Endothelial cell of umbilical vein (primary cell): ENCODE data around the gene POU2AF1. TPM values are rescaled to one million over a fixed set of nuclear protein-coding genes. Genes with fewer than 3 reads are reported as not detected.

Experiments used
- BruUV-seq: library from RNA; stranded (reverse); fragments of 400-500 nt; replicated peaks from 2 replicates; lab custom pipeline; 2021; lab: Mats Ljungman, UMichigan
- CTCF ChIA-PET: fragments of 300-600, 350-600 bp; sonication (Branson Sonifier 250); formaldehyde crosslinking; loops from one replicate; lab custom pipeline; 2021; ENCODE audit warnings: antibody characterized with exemption, inconsistent platforms; lab: Charles Lee
- POLR2A ChIA-PET: fragments of 300-600, 350-600 bp; sonication (Branson Sonifier 250); formaldehyde crosslinking; loops from one replicate; lab custom pipeline; 2021; ENCODE audit warnings: antibody characterized with exemption, inconsistent platforms; lab: Charles Lee
- DNase-seq: peaks from one replicate; pipeline ENCODE4 v3.0.0-alpha.2; 2011; ENCODE audit warnings: low read depth, low spot score
- FAIRE-seq: peaks from 2 replicates; lab custom pipeline; 2011; peaks lifted over from hg19 to GRCh38; lab: Jason Lieb, UNC
- H2AFZ ChIP-seq: 2 replicates; pipeline ENCODE4 v1.6.0; 2012; ENCODE audit warnings: low read depth, low read length, control low read depth, inconsistent platforms
- H3K27ac ChIP-seq: 2 replicates; pipeline ENCODE4 v1.5.1; 2011; ENCODE audit warnings: low read depth, mild to moderate bottlenecking, control low read depth, low read length, moderate library complexity; ENCODE audit not compliant: insufficient read depth
- H3K27me3 ChIP-seq, 2 experiments: 2 replicates each; pipeline versions ENCODE4 v1.6.0 to v1.6.1; 2011; ENCODE audit warnings: low read length in 2 of 2, mixed read lengths in 1 of 2; ENCODE audit not compliant: control insufficient read depth in 2 of 2, insufficient read depth in 2 of 2
- H3K36me3 ChIP-seq, 2 experiments: 2 replicates in 1 of 2; 3 replicates in 1 of 2; pipeline ENCODE4 v1.5.1; 2011; ENCODE audit warnings: low read length in 2 of 2, mild to moderate bottlenecking in 1 of 2, moderate library complexity in 1 of 2; ENCODE audit not compliant: control insufficient read depth in 2 of 2, insufficient read depth in 2 of 2; ENCODE audit errors: extremely low read depth in 1 of 2
- H3K4me1 ChIP-seq: 3 replicates; pipeline ENCODE4 v1.5.1; 2011; ENCODE audit warnings: mild to moderate bottlenecking, low read length; ENCODE audit not compliant: control insufficient read depth, insufficient read depth; ENCODE audit errors: extremely low read depth
- H3K4me2 ChIP-seq: 2 replicates; pipeline ENCODE4 v1.6.1; 2011; ENCODE audit warnings: low read length, control low read depth, mixed read lengths; ENCODE audit not compliant: insufficient read depth
- H3K4me3 ChIP-seq, 3 experiments: fragments of 200-600 bp in 1 of 3; sonication (generic), shearing (Covaris generic) in 1 of 3; replicated peaks in 1 of 3; 2 replicates each; pipeline ENCODE4 v1.5.1; 2011 to 2016; ENCODE audit warnings: control low read depth in 3 of 3, low read length in 3 of 3, mild to moderate bottlenecking in 2 of 3, inconsistent platforms in 1 of 3, low read depth in 1 of 3, moderate library complexity in 1 of 3; ENCODE audit not compliant: insufficient read depth in 1 of 3
- H3K79me2 ChIP-seq: 2 replicates; pipeline ENCODE4 v1.6.0; 2012; ENCODE audit warnings: low read length, inconsistent platforms; ENCODE audit not compliant: control insufficient read depth, insufficient read depth
- H3K9ac ChIP-seq: replicated peaks from 2 replicates; pipeline ENCODE3; 2011; ENCODE audit warnings: low read length, control low read depth; ENCODE audit not compliant: insufficient read depth; ENCODE audit errors: extremely low read depth
- H3K9me1 ChIP-seq: replicated peaks from 3 replicates; pipeline ENCODE4 v1.6.0; 2011; ENCODE audit warnings: mild to moderate bottlenecking, low read length; ENCODE audit not compliant: control insufficient read depth, insufficient read depth; ENCODE audit errors: extremely low read depth
- H3K9me3 ChIP-seq: replicated peaks from 2 replicates; pipeline ENCODE4 v1.5.1; 2012; ENCODE audit warnings: low read length, inconsistent platforms; ENCODE audit not compliant: control insufficient read depth, insufficient read depth
- H4K20me1 ChIP-seq: replicated peaks from 2 replicates; pipeline ENCODE3; 2011; ENCODE audit warnings: mild to moderate bottlenecking, low read length; ENCODE audit not compliant: control insufficient read depth, insufficient read depth; ENCODE audit errors: extremely low read depth
- CTCF ChIP-seq, 2 donors: IDR thresholded peaks; 1 replicate in 1 of 2; 2 replicates in 1 of 2; pipeline ENCODE4 v1.5.1; 2011; ENCODE audit warnings: low read length in 2 of 2, mild to moderate bottlenecking in 2 of 2, moderate library complexity in 2 of 2, control low read depth in 1 of 2, inconsistent platforms in 1 of 2, low read depth in 1 of 2; ENCODE audit not compliant: insufficient read depth in 1 of 2; ENCODE audit errors: extremely low read depth in 1 of 2
- GATA2 ChIP-seq: IDR thresholded peaks from 2 replicates; pipeline ENCODE4 v1.7.0; 2011; ENCODE audit warnings: low read depth, mild to moderate bottlenecking, moderate library complexity, mixed read lengths, low read length; ENCODE audit not compliant: insufficient read length, insufficient read depth
- MYC ChIP-seq: IDR thresholded peaks from one replicate; pipeline ENCODE4 v1.6.1; 2011; ENCODE audit warnings: mild to moderate bottlenecking, low read depth, low read length
- POLR2A ChIP-seq: IDR thresholded peaks from 2 replicates; pipeline ENCODE4 v1.6.1; 2012; ENCODE audit warnings: low read depth, mild to moderate bottlenecking, control low read depth, low read length
- POLR2AphosphoS5 ChIP-seq: IDR thresholded peaks from 2 replicates; pipeline ENCODE4 v1.6.1; 2012; ENCODE audit warnings: low read depth, mild to moderate bottlenecking, control low read depth, low read length, moderate library complexity; ENCODE audit not compliant: insufficient read depth
- dilution Hi-C: fragments of 300-500 bp; cut with MboI; formaldehyde crosslinking; loops from one replicate; pipeline ENCODE4 v1.15.0; 2019; ENCODE audit warnings: low sequenced_read_pairs; ENCODE audit not compliant: extremely low pct_ligation_motif_present
- intact Hi-C: fragments of 100-400 bp; cut with micrococcal nuclease; formaldehyde crosslinking; loops from one replicate; pipeline ENCODE4 v1.10.0; 2022
- polyA plus RNA-seq, 4 experiments: library from polyadenylated mRNA; depleted of rRNA in 3 of 4; stranded (reverse) in 3 of 4; unstranded in 1 of 4; fragments of >200 nt; gene quantifications; 2 replicates each; pipeline versions ENCODE4 v1.2.1 to v1.2.3, GENCODE V29; 2011 to 2012; ENCODE audit warnings: missing spikeins in 1 of 4
- total RNA-seq: library from RNA; stranded (reverse); gene quantifications from 2 replicates; pipeline ENCODE4 v1.2.3, GENCODE V29; 2021

POU2AF1 gene
- total and polyA plus RNA-seq, 2 donors (not counting 3 experiments of a cell fraction or from before 2014, with no cell fraction given): not detected

GRCh38 chr11:111412293-111412692 lies 33.2 kb upstream of the POU2AF1 start:
- POLR2A ChIA-PET: no interaction called here
- no peak overlapping the region for H2AFZ ChIP-seq
- H3K36me3 ChIP-seq: no peaks in the 10 kb centered on the region
- FAIRE-seq (no peak), DNase-seq (no peak)
- no peaks in the 10 kb centered on the region for H3K9me3 ChIP-seq
- H3K9me1 ChIP-seq: no peaks in the 10 kb centered on the region
- CTCF ChIA-PET: interaction anchor here (3.5 kb wide), 1 partner anchor 11 kb away, joined by 8 read pairs; no protein-coding TSS in a partner anchor
- dilution Hi-C loops: no loop called here
- H3K4me3 ChIP-seq: no peak overlapping the region
- H3K79me2 ChIP-seq: no peaks in the 10 kb centered on the region
- H3K27me3 ChIP-seq: no peaks in the 10 kb centered on the region
- TF ChIP-seq GATA2 (no peak), MYC (no peak), POLR2A (no peak)
- H3K4me1 ChIP-seq: no peaks in the 10 kb centered on the region
- intact Hi-C loops: no loop called here
- H3K27ac ChIP-seq: no peak overlapping the region
- no peak overlapping the region for H3K4me2 ChIP-seq
- H4K20me1 ChIP-seq: no peaks in the 10 kb centered on the region
- BruUV-seq: no TSS peak
- H3K9ac ChIP-seq: no peak overlapping the region

GRCh38 chr11:111411456-111411855 lies 32.4 kb upstream of the POU2AF1 start:
- Histone ChIP-seq H3K9ac (no peak overlapping the region), H3K4me2 (no peak overlapping the region), H3K9me3 (no peaks in the 10 kb centered on the region), H3K27ac (no peak overlapping the region), H2AFZ (no peak overlapping the region), H3K36me3 (no peaks in the 10 kb centered on the region), H4K20me1 (no peaks in the 10 kb centered on the region), H3K4me3 (no peak overlapping the region), H3K9me1 (no peaks in the 10 kb centered on the region), H3K79me2 (no peaks in the 10 kb centered on the region), H3K27me3 (no peaks in the 10 kb centered on the region), H3K4me1 (no peaks in the 10 kb centered on the region)
- BruUV-seq: no TSS peak
- TF ChIP-seq POLR2AphosphoS5 (no peak), CTCF (IDR thresholded peaks at IDR 0.05; ENCODE audit: extremely low read depth in 1 of 2, insufficient read depth in 1 of 2, low read depth in 1 of 2, low read length in 2 of 2) (no peak)
- POLR2A ChIA-PET: no interaction called here
- no peak for FAIRE-seq
- no peak for DNase-seq
- intact Hi-C loops: no loop called here
- CTCF ChIA-PET: interaction anchor here (3.5 kb wide), 1 partner anchor 12 kb away, joined by 8 read pairs; no protein-coding TSS in a partner anchor
- dilution Hi-C loops: no loop called here
